Mucosa of gallbladder (tissue), 1 donor: ENCODE results near the gene UGT1A1. TPM values are rescaled to one million over a fixed set of nuclear protein-coding genes. Genes with fewer than 3 reads are reported as not detected.
"Not testable (repeated sequence)": the region's sequence is repeated elsewhere in the genome, so short reads cannot be mapped to it uniquely, and the experiment has no call there.

ENCODE experiments used
- DNase-seq: peaks from one replicate; pipeline ENCODE4 v3.0.0-alpha.2; 2020; ENCODE audit warnings: low spot score
- total RNA-seq: library from RNA; stranded (reverse); gene quantifications from one replicate; pipeline ENCODE4 v1.2.1, GENCODE V29; 2021
- donor health status: DM: no; HTN: no; CAD: no.

The UGT1A1 gene
- 2.6 TPM for total RNA-seq

DNA sequence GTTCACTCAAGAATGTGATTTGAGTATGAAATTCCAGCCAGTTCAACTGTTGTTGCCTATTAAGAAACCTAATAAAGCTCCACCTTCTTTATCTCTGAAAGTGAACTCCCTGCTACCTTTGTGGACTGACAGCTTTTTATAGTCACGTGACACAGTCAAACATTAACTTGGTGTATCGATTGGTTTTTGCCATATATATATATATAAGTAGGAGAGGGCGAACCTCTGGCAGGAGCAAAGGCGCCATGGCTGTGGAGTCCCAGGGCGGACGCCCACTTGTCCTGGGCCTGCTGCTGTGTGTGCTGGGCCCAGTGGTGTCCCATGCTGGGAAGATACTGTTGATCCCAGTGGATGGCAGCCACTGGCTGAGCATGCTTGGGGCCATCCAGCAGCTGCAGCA is at the start of gene UGT1A1:
UGT1A1 (plus strand) TSS at position 228 of the 400 bp plus-strand sequence; CDS start at position 246, 18 bp downstream.
- DNase-seq = peak; percentile 28

- peak; percentile 82 for DNase-seq
These were observed 48.6 kb upstream of the UGT1A1 start for GRCh38 chr2:233711312-233712008.

DNA sequence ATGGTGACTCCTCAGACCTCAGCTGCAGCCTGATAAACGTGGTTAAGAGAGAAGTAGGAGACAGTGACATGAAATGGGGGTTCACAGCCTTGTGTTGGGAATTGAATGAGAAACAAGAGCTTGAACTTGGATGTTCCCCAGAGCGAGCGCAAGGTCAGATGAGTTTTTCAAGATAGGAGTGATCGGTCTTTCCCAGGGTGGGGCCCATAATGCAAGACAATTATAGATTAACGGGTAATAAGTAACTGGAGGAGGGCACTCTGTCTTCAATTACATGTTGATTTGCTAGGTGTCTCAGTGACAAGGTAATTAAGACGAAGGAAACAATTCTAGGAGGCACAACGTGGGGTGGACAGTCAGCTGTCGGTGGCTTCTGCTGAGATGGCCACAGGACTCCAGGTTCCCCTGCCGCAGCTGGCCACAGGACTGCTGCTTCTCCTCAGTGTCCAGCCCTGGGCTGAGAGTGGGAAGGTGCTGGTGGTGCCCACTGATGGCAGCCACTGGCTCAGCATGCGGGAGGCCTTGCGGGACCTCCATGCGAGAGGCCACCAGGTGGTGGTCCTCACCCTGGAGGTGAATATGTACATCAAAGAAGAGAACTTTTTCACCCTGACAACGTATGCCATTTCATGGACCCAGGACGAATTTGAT is 47.3 kb upstream of the UGT1A1 start, which contains the start of gene UGT1A5:
UGT1A5 (plus strand) TSS at position 297 of the 651 bp plus-strand sequence; CDS start at position 382, 85 bp downstream.
- DNase-seq = peak; percentile 69

GRCh38 chr2:233713262-233713615 is 46.8 kb upstream of the UGT1A1 start:
- no peak for DNase-seq

DNA sequence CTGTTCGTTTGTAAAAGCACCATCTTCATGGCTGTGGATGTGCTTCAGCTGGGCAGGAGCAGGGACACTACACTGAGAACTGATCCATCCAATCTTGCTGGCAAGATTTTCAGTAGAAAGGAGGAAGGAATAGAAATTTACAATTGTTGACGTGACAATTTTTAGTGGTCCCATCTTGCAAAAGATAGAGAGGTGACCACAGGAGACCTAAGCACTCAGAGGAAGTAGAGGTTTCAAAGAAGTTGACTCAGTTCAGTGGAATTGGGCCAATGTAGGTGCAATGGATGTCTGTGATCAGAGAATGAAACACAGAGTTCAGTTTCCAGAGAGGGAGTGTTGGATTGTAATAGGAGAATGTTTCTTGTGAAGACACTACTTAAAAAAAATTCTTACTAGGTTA is 45.9 kb upstream of the UGT1A1 start:
- DNase-seq = no peak

- no peak for DNase-seq
These were observed 41.5 kb upstream of the UGT1A1 start, which contains the start of gene UGT1A4 for GRCh38 chr2:233718552-233718951. TSS of gene UGT1A4 (plus strand) at chr2:233718736. CDS start at chr2:233718821, 85 bp downstream.

DNA sequence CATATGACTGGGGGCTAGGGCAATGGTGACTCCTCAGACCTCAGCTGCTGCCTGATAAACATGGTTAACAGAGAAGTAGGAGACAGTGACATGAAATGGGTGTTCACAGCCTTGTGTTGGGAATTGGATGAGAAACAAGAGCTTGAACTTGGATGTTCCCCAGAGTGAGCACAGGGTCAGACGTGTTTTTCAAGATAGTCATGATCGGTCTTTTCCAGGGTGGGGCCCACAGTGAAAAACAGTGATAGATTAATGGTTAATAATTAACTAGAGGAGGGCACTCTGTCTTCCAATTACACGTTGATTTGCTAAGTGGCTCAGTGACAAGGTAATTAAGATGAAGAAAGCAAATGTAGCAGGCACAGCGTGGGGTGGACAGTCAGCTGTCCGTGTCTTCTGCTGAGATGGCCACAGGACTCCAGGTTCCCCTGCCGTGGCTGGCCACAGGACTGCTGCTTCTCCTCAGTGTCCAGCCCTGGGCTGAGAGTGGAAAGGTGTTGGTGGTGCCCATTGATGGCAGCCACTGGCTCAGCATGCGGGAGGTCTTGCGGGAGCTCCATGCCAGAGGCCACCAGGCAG is 31.3 kb upstream of the UGT1A1 start, which contains the start of gene UGT1A3:
UGT1A3 (plus strand) TSS at position 320 of the 579 bp plus-strand sequence; CDS start at position 405, 85 bp downstream.
- no peak for DNase-seq

DNA sequence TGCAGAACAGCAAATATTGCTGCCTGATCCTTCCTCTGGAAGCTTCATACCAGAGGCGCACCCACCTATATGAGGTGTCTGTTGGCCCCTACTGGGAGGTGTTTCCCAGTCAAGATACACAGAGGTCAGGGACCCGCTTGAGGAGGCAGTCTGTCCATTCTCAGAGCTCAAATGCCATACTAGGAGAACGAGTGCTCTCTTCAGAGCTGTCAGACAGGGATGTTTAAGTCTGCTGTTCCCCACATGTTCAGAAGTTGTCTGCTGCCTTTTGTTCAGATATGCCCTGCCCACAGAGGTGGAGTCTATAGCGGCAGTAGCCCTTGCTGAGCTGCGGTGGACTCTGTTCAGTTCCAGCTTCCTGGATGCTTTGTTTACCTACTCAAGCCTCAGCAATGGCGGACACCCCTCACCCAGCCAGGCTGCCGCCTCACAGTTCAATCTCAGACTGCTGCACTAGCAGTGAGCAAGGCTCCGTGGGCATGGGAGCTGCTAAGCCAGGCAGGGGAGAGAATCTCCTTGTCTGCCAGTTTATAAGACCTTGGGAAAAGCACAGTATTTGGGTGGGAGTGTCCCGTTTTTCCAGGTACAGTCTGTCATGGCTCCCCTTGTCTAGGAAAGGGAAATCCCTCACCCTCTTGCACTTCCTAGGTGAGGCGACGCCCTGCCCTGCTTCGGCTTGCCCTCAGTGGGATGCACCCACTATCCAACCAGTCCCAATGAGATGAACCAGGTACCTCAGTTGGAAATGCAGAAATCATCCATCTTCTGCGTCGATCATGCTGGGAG is 23.0 kb upstream of the UGT1A1 start:
- DNase-seq = peak; percentile 44

DNA sequence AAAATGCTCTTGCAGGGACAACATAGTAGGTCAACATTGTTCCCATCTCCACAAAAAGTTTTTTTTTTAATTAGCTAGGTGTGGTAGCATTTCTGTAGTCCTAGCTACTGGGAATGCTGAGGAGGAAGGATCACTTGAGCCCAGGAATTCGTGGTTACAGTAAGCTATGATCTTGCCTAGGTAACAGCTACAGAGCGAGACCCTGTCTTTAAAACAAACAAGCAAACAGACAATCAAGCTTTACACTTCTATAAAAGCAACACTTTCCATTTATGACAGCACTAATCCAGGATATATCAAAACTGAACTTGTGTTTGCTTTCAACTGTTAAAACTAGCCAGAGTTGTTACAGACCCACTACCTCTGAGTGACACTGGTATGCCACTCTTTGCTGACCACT is 19.2 kb upstream of the UGT1A1 start:
- no peak for DNase-seq

- DNase-seq = no peak
These were observed 16.4 kb upstream of the UGT1A1 start for GRCh38 chr2:233743464-233744259.

DNA sequence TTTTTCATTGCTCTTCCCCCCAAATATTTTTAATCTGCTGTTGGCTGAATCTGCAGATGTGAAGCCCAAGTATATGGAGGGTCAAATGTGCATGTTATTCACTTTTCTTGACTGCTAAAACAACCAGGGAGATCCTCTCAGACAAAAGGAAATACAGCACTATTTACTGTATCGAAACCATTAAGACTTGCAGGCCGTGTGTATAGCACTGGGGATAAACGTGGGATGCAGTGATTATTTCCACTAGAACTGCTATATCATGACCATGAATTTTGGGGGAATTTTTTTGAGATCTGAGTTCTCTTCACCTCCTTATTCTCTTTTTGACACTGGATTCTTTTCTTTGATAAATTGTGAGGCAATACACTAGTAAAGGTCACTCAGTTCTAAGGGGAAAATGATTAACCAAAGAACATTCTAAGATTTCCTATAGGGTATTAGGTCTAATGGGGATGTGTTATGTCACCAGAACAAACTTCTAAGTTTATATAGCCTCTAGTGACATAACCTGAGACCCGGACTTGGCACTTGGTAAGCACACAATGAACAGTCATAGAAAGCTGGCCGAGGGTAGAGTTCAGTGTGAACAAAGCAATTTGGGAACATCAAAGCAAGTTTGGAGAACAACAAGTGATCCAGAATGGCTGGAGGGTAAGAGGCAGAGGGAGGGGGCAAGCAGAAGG is 14.9 kb upstream of the UGT1A1 start:
- DNase-seq = no peak

GRCh38 chr2:233745838-233746237 is 14.2 kb upstream of the UGT1A1 start:
- DNase-seq = not testable (repeated sequence)

DNA sequence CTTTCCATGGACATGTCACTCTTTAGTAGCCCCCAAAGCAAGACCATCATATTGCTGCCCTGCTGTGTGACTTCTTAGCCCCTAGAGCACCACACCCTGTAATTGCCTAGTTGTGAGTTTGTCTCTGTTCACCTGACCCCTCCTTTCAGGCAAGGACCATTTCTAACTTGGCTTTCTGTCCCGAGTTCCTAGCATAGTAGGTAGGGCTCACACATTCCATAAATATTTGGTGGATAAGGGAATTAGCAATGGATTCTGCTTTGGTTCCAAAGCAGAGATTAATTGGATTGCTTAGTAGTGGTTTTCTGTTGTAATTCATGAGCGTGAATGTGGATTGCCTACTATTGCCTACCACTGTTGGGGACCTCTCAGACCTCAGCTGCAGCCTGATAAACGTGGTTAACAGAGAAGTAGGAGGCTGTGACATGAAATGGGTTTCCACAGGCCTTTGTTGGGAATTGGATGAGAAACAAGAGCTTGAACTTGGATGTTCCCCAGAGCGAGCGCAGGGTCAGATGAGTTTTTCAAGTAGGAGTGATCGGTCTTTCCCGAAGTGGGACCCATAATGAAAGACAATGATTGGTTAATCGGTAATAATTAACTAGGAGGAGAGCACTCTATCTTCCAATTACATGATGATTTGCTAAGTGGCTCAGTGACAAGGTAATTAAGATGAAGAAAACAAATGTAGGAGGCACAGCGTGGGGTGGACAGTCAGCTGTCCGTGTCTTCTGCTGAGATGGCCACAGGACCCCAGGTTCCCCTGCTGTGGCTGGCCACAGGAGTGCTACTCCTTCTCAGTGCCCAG is 13.4 kb upstream of the UGT1A1 start:
- no peak for DNase-seq

DNA sequence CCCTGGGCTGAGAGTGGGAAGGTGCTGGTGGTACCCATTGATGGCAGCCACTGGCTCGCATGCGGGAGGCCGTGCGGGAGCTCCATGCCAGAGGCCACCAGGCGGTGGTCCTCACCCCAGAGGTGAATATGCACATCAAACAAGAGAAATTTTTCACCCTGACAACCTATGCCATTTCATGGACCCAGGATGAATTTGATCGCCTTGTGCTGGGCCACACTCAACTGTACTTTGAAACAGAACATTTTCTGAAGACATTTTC is 12.9 kb upstream of the UGT1A1 start:
- no peak for DNase-seq

DNA sequence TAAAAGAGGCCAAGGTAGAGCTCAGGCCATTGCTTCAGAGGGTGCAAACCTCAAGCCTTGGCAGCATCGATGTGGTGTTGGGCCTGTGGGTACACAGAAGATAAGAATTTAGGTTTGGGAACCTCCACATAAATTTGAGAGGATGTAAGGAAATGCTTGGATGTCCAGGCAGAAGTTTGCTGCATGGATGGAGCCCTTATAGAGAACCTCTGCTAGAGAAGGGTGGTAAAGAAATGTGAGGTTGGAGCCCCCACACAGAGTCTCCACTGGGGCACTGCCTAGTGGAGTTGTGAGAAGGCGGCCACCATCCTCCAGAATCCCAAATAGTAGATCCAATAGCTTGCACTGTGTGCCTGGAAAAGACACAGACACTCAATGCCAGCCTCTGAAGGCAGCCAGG is 9.4 kb upstream of the UGT1A1 start:
- not testable (repeated sequence) for DNase-seq

GRCh38 chr2:233751212-233752009 is 8.7 kb upstream of the UGT1A1 start:
- not testable (repeated sequence) for DNase-seq

GRCh38 chr2:233754872-233755611 is 5.0 kb upstream of the UGT1A1 start:
- DNase-seq = no peak

DNA sequence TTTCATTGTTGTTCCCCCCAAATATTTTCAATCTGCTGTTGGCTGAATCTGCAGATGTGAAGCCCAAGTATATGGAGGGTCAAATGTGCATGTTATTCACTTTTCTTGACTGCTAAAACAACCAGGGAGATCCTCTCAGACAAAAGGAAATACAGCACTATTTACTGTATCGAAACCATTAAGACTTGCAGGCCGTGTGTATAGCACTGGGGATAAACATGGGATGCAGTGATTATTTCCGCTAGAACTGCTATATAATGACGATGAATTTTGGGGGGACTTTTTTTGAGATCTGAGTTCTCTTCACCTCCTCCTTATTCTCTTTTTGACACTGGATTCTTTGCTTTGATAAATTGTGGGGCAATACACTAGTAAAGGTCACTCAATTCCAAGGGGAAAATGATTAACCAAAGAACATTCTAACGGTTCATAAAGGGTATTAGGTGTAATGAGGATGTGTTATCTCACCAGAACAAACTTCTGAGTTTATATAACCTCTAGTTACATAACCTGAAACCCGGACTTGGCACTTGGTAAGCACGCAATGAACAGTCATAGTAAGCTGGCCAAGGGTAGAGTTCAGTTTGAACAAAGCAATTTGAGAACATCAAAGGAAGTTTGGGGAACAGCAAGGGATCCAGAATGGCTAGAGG is 3.5 kb upstream of the UGT1A1 start:
- peak; percentile 56 for DNase-seq
